Measurements from ENCODE around the gene ZNF343. TPM values are rescaled to one million over a fixed set of nuclear protein-coding genes. Genes with fewer than 3 reads are reported as not detected.
A peak's percentile ranks its signal among the peaks of the same experiment; 100 is the strongest.
"Not testable (repeated sequence)": the region's sequence is repeated elsewhere in the genome, so short reads cannot be mapped to it uniquely, and the experiment has no call there.

ZNF343 gene
- total and polyA plus RNA-seq, 2 donors from 2014 or later, result 7.9 to 12.1 TPM

DNA sequence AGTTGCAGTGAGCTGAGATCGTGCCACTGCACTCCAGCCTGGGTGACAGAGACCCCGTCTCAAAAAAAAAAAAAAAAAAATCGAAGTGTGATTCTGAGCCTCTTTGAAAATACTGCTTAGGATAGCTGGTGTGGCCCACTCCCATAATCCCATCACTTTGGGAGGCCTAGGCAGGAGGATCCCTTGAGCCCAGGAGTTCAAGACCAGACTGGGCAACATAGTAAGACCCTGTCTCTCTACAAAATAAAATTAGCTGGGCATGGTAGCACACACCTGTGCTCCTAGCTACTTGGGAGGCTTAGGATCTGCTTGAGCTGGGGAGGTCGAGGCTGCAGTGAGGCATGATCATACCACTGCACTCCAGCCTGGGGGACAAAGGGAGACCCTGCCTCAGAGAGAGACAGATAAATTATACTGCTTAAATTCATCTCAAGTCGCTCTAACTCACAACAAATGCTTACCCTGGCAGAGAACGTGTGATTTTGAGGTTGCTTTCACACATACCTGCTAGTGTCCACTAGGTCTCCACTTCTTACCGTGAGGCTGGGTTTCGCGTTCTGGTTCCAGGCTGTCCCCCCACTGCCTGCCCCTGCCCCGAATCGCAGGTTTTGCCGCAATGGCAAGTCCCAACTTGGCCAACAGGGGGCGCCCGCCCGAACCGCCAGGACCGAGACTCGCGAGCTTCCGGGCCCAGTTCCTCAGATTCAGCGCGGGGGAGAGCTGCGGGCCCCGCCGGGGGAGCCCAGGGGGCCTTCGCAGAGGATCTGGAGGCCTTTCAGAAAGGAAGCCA, 15.4 kb upstream of the ZNF343 start:
- no peaks in the 10 kb centered on the region for H3K27me3 ChIP-seq (ENCODE audit: control insufficient read depth, insufficient read depth, low read length)
- no peaks in the 10 kb centered on the region for H3K9me3 ChIP-seq (ENCODE audit: control insufficient read depth in 2 of 3, insufficient read depth in 1 of 3, low read length in 3 of 3)
- intact Hi-C loops (cut with DNase I), result no loop called here
- peak; percentile 92 to 95 (median 94) for DNase-seq
- no peaks in the 10 kb centered on the region for H3K36me3 ChIP-seq (ENCODE audit: control insufficient read depth in 2 of 3, insufficient read depth in 3 of 3, low read length in 3 of 3)
- H3K4me1 ChIP-seq (ENCODE audit: control insufficient read depth in 2 of 3, insufficient read depth in 2 of 3, low read depth in 1 of 3, low read length in 3 of 3), result peaks cover 0 to 2% (median 0%) of the 10 kb centered on the region in 3 donors
- H3K27ac ChIP-seq (ENCODE audit: low read depth in 2 of 2, low read length in 2 of 2), result peak overlapping the region; percentile 45 to 84
- peak overlapping the region; percentile 50 to 82 (median 52) for H3K4me3 ChIP-seq (ENCODE audit: low read length in 3 of 3)
- FAIRE-seq, result no peak
- TF ChIP-seq, protein P1, sequence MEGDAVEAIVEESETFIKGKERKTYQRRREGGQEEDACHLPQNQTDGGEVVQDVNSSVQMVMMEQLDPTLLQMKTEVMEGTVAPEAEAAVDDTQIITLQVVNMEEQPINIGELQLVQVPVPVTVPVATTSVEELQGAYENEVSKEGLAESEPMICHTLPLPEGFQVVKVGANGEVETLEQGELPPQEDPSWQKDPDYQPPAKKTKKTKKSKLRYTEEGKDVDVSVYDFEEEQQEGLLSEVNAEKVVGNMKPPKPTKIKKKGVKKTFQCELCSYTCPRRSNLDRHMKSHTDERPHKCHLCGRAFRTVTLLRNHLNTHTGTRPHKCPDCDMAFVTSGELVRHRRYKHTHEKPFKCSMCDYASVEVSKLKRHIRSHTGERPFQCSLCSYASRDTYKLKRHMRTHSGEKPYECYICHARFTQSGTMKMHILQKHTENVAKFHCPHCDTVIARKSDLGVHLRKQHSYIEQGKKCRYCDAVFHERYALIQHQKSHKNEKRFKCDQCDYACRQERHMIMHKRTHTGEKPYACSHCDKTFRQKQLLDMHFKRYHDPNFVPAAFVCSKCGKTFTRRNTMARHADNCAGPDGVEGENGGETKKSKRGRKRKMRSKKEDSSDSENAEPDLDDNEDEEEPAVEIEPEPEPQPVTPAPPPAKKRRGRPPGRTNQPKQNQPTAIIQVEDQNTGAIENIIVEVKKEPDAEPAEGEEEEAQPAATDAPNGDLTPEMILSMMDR (IDR thresholded peaks at IDR 0.05; ENCODE audit: borderline replicate concordance, extremely low read depth, insufficient read depth), result peak; percentile 88
- H3K9ac ChIP-seq (ENCODE audit: low read length in 3 of 3), result peak overlapping the region; percentile 25 to 87 (median 50)

DNA sequence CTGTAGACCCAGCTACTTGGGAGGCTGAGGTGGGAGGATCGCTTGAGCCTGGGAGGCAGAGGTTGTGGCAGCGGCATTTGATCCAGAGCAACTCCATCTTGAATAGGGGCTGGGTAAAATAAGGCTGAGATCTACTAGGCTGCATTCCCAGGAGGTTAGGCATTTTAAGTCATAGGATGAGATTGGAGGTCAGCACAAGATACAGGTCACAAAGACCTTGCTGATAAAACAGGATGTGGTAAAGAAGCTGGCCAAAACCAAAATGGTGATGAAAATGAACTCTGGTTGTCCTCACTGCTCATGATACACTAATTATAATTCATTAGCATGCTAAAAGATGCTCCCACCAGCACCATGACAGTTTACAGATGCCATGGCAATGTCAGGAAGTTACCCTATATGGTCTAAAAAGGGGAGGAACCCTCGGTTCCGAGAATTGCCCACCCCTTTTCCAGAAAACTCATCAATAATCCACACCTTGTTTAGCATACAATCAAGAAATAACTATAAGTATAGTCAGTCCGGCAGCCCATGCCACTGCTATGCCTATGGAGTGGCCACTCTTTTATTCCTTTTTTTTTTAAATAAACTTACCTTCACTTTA, 14.2 kb upstream of the ZNF343 start:
- H3K36me3 ChIP-seq (ENCODE audit: control insufficient read depth in 2 of 3, insufficient read depth in 3 of 3, low read length in 3 of 3); FAIRE-seq; H3K9ac ChIP-seq (ENCODE audit: low read length in 3 of 3); H3K27ac ChIP-seq (ENCODE audit: low read depth in 2 of 2, low read length in 2 of 2); H3K9me3 ChIP-seq (ENCODE audit: control insufficient read depth in 2 of 3, insufficient read depth in 1 of 3, low read length in 3 of 3); H3K4me3 ChIP-seq (ENCODE audit: low read length in 3 of 3); intact Hi-C loops (cut with DNase I); H3K27me3 ChIP-seq (ENCODE audit: control insufficient read depth, insufficient read depth, low read length); H3K4me1 ChIP-seq (ENCODE audit: control insufficient read depth in 2 of 3, insufficient read depth in 2 of 3, low read depth in 1 of 3, low read length in 3 of 3); DNase-seq: not testable (repeated sequence)

DNA sequence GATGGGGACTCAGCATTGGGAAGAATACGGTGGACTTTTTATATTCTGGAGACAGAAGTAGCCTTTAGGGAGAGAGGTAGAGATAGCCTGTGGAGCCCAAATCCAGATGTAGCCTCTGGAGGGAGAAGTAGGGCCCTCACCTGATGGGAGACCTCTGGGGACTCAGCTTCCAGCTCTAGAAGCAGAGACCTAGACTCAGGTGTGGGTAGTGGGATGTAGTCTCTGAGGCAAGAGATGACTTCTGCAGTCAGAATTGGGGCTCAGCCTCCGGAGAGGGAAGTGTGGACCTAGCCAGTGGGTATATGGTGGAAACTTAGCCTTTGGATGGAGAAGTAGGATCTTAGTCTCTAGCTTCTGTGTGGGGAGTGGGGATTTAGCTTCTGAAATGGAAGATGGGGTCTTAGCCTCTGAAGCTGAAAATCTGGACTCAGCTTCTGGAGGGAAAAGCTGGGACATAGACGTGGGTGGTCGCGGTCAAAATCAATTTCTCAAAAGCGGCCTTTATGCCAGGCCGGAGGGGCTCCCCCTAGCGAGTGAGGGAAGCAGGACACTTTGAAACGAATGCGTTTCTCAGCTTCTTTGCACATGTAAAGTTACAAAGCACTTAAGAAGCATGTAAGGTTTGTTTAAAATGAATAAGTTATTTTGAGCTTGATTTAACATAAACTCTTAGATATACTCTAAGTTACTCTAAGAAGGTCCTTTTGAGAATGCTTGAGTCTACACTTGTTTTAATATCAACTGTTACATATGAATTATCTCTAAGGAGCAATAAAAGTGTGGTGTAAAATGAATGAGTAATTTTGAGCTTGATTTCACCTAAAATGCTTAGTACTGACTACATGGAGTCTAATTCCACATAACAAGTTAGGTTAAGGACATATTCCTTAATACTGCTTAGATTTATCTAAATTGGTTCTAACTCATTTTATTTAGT, 12.9 kb upstream of the ZNF343 start:
- peak in 2 of 5 donors; percentile 42 to 59 for DNase-seq
- H3K9ac ChIP-seq (ENCODE audit: low read length in 3 of 3), result no peak overlapping the region
- H3K4me1 ChIP-seq (ENCODE audit: control insufficient read depth in 2 of 3, insufficient read depth in 2 of 3, low read depth in 1 of 3, low read length in 3 of 3), result peaks cover 0 to 2% (median 0%) of the 10 kb centered on the region in 3 donors
- H3K27me3 ChIP-seq (ENCODE audit: control insufficient read depth, insufficient read depth, low read length), result no peaks in the 10 kb centered on the region
- TF ChIP-seq, protein P1 (IDR thresholded peaks at IDR 0.05; ENCODE audit: borderline replicate concordance, extremely low read depth, insufficient read depth), result peak; percentile 55
- H3K9me3 ChIP-seq (ENCODE audit: control insufficient read depth in 2 of 3, insufficient read depth in 1 of 3, low read length in 3 of 3), result no peaks in the 10 kb centered on the region
- no peak overlapping the region for H3K4me3 ChIP-seq (ENCODE audit: low read length in 3 of 3)
- H3K27ac ChIP-seq (ENCODE audit: low read depth in 2 of 2, low read length in 2 of 2), result no peak overlapping the region
- intact Hi-C loops (cut with DNase I), result no loop called here
- FAIRE-seq, result no peak
- H3K36me3 ChIP-seq (ENCODE audit: control insufficient read depth in 2 of 3, insufficient read depth in 3 of 3, low read length in 3 of 3), result no peaks in the 10 kb centered on the region
